Fibroblast of lung (primary cell): ENCODE results near the gene PARP11. TPM values are rescaled to one million over a fixed set of nuclear protein-coding genes. Genes with fewer than 3 reads are reported as not detected.

ENCODE experiments used
- DNase-seq, 2 donors: peaks; one replicate each; pipeline versions ENCODE4 v3.0.0 to v3.0.0-alpha.2; 2010; ENCODE audit warnings: low read depth in 2 of 2
- H2AFZ ChIP-seq: 2 replicates; pipeline ENCODE4 v1.5.1; 2012; ENCODE audit warnings: low read length, control low read depth, inconsistent platforms
- H3K27ac ChIP-seq: 2 replicates; pipeline ENCODE4 v1.5.1; 2011; ENCODE audit warnings: low read length, control low read depth; ENCODE audit not compliant: insufficient read depth
- H3K27me3 ChIP-seq: 2 replicates; pipeline ENCODE4 v1.5.1; 2011; ENCODE audit warnings: mild to moderate bottlenecking, low read length; ENCODE audit not compliant: control insufficient read depth, insufficient read depth
- H3K36me3 ChIP-seq: 2 replicates; pipeline ENCODE4 v1.5.1; 2011; ENCODE audit warnings: low read length; ENCODE audit not compliant: control insufficient read depth, insufficient read depth
- H3K4me1 ChIP-seq: 2 replicates; pipeline ENCODE4 v1.5.1; 2011; ENCODE audit warnings: low read length; ENCODE audit not compliant: control insufficient read depth, insufficient read depth; ENCODE audit errors: extremely low read depth
- H3K4me2 ChIP-seq: 2 replicates; pipeline ENCODE4 v1.5.1; 2011; ENCODE audit warnings: low read length, control low read depth; ENCODE audit not compliant: insufficient read depth; ENCODE audit errors: extremely low read depth
- H3K4me3 ChIP-seq, 4 experiments: fragments of 200-600 bp in 1 of 4; sonication (generic) in 1 of 4; replicated peaks in 1 of 4; 2 replicates each; pipeline ENCODE4 v1.5.1; 2011 to 2016; ENCODE audit warnings: low read length in 4 of 4, low read depth in 3 of 4, mild to moderate bottlenecking in 3 of 4, control low read depth in 2 of 4, inconsistent platforms in 1 of 4, mixed read lengths in 1 of 4; ENCODE audit not compliant: insufficient read depth in 1 of 4; ENCODE audit errors: control extremely low read depth in 1 of 4
- H3K79me2 ChIP-seq: 2 replicates; pipeline ENCODE4 v1.5.1; 2012; ENCODE audit warnings: mild to moderate bottlenecking, low read length, inconsistent platforms; ENCODE audit not compliant: control insufficient read depth, insufficient read depth
- H3K9ac ChIP-seq: 2 replicates; pipeline ENCODE4 v1.5.1; 2011; ENCODE audit warnings: mild to moderate bottlenecking, low read length, control low read depth; ENCODE audit not compliant: insufficient read depth
- H3K9me3 ChIP-seq: 2 replicates; pipeline ENCODE4 v1.5.1; 2012; ENCODE audit warnings: low read depth, low read length; ENCODE audit not compliant: control insufficient read depth, insufficient read depth
- H4K20me1 ChIP-seq: 2 replicates; pipeline ENCODE4 v1.5.1; 2011; ENCODE audit warnings: low read length; ENCODE audit not compliant: control insufficient read depth, insufficient read depth; ENCODE audit errors: extremely low read depth
- EZH2 ChIP-seq: IDR thresholded peaks from 2 replicates; pipeline ENCODE4 v1.5.1; 2012; ENCODE audit warnings: low read length, control low read depth, mild to moderate bottlenecking; ENCODE audit errors: missing control alignments
- polyA plus RNA-seq, 2 donors: library from polyadenylated mRNA; depleted of rRNA in 1 of 2; stranded (reverse) in 1 of 2; unstranded in 1 of 2; fragments of >200 nt; gene quantifications; 2 replicates each; pipeline ENCODE4 v1.2.1, GENCODE V29; 2011 to 2012; ENCODE audit warnings: missing spikeins in 1 of 2
- total RNA-seq: library from RNA; depleted of rRNA; stranded (reverse); fragments of >200 nt; gene quantifications from 2 replicates; pipeline ENCODE4 v1.2.1, GENCODE V29; 2014
- TF ChIP-seq, protein P1 (sequence below), 2 donors: IDR thresholded peaks in 1 of 2; conservative IDR thresholded peaks in 1 of 2; 1 replicate in 1 of 2; 2 replicates in 1 of 2; pipeline ENCODE4 v1.5.1; 2011 to 2012; ENCODE audit warnings: low read length in 2 of 2, control low read depth in 1 of 2, inconsistent platforms in 1 of 2, low read depth in 1 of 2, mild to moderate bottlenecking in 1 of 2

PARP11 gene
- total and polyA plus RNA-seq, 2 donors (not counting 1 experiment from before 2014, with no cell fraction given), result 6.6 to 8.9 TPM

DNA sequence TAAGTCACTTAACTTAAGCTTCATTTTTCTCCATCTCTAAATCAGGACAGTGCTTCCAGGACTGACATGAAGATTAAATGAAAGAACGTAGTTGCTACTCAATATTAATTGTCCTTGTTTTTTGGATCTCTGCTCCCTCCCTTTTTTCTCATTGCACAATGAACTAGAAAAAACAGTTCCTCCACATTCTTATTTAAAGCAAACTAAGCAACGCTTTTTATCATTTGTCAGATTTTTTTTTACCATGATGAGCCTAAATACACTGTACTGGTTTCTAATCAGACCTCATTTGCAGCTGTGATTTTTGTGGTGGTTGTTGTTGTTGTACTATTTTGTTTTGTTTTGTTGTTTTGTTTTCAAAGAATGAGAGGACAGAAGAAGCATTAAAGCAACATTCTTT, 23.2 kb upstream of the PARP11 start:
- Histone ChIP-seq H3K79me2 (no peaks in the 10 kb centered on the region), H4K20me1 (no peaks in the 10 kb centered on the region), H3K27ac (no peak overlapping the region), H3K4me3 (no peak overlapping the region), H3K27me3 (no peaks in the 10 kb centered on the region), H3K4me2 (no peak overlapping the region), H2AFZ (no peak overlapping the region), H3K36me3 (no peaks in the 10 kb centered on the region), H3K4me1 (no peaks in the 10 kb centered on the region), H3K9ac (no peak overlapping the region), H3K9me3 (no peaks in the 10 kb centered on the region)
- DNase-seq, result no peak
- TF ChIP-seq, protein P1, sequence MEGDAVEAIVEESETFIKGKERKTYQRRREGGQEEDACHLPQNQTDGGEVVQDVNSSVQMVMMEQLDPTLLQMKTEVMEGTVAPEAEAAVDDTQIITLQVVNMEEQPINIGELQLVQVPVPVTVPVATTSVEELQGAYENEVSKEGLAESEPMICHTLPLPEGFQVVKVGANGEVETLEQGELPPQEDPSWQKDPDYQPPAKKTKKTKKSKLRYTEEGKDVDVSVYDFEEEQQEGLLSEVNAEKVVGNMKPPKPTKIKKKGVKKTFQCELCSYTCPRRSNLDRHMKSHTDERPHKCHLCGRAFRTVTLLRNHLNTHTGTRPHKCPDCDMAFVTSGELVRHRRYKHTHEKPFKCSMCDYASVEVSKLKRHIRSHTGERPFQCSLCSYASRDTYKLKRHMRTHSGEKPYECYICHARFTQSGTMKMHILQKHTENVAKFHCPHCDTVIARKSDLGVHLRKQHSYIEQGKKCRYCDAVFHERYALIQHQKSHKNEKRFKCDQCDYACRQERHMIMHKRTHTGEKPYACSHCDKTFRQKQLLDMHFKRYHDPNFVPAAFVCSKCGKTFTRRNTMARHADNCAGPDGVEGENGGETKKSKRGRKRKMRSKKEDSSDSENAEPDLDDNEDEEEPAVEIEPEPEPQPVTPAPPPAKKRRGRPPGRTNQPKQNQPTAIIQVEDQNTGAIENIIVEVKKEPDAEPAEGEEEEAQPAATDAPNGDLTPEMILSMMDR (conservative IDR thresholded peaks at IDR 0.05 in 1 of 2, IDR thresholded peaks at IDR 0.05 in 1 of 2; ENCODE audit: low read depth in 1 of 2, low read length in 2 of 2), result no peak
- no peak for TF ChIP-seq EZH2

- no peak overlapping the region for H3K4me2 ChIP-seq
- no peaks in the 10 kb centered on the region for H3K9me3 ChIP-seq
- H2AFZ ChIP-seq, result no peak overlapping the region
- no peaks in the 10 kb centered on the region for H3K36me3 ChIP-seq
- no peak overlapping the region for H3K9ac ChIP-seq
- TF ChIP-seq EZH2, result no peak
- TF ChIP-seq, protein P1 (conservative IDR thresholded peaks at IDR 0.05 in 1 of 2, IDR thresholded peaks at IDR 0.05 in 1 of 2; ENCODE audit: low read depth in 1 of 2, low read length in 2 of 2), result no peak
- no peaks in the 10 kb centered on the region for H3K4me1 ChIP-seq
- no peaks in the 10 kb centered on the region for H3K27me3 ChIP-seq
- no peaks in the 10 kb centered on the region for H3K79me2 ChIP-seq
- no peaks in the 10 kb centered on the region for H4K20me1 ChIP-seq
- no peak overlapping the region for H3K27ac ChIP-seq
- DNase-seq, result no peak
- no peak overlapping the region for H3K4me3 ChIP-seq
These were observed 19.4 kb upstream of the PARP11 start for GRCh38 chr12:3892631-3893030.

DNA sequence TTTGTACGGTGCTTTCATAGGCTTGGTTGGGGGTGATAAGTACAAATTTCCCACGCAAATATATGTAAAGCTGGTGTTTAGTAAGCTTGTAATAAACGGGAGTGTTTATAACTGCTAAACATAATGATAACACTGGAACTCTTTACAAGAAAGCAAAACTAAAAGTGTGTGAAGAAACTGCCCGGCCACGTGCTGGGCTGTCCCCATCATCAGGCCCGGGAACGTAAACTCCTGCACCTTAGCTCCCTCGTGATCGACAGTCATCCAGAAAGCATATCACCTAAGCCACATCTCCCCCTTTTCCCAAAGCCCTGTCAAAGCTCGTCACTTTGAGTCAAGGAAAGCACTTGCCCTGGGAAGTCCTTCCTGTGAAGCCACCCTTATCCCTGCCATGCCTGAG, 18.0 kb upstream of the PARP11 start:
- Histone ChIP-seq H3K9me3 (no peaks in the 10 kb centered on the region), H3K79me2 (no peaks in the 10 kb centered on the region), H3K36me3 (no peaks in the 10 kb centered on the region), H4K20me1 (no peaks in the 10 kb centered on the region), H3K4me3 (no peak overlapping the region), H3K27ac (no peak overlapping the region), H2AFZ (no peak overlapping the region), H3K27me3 (no peaks in the 10 kb centered on the region), H3K9ac (no peak overlapping the region), H3K4me1 (no peaks in the 10 kb centered on the region), H3K4me2 (no peak overlapping the region)
- TF ChIP-seq, protein P1 (conservative IDR thresholded peaks at IDR 0.05 in 1 of 2, IDR thresholded peaks at IDR 0.05 in 1 of 2; ENCODE audit: low read depth in 1 of 2, low read length in 2 of 2), result no peak
- no peak for TF ChIP-seq EZH2
- no peak for DNase-seq
